GM12878 (cell line): ENCODE measurements around the gene IRF1. TPM values are rescaled to one million over a fixed set of nuclear protein-coding genes. Genes with fewer than 3 reads are reported as not detected.

Source experiments
- ATAC-seq: fragments of 200-7000 bp; cut with Tn5 transposase; 3 replicates; pipeline ENCODE4 v1.9.1; 2020; ENCODE audit warnings: mild to moderate bottlenecking, moderate library complexity
- BruUV-seq: library from RNA; stranded (reverse); fragments of 400-500 nt; replicated peaks from 2 replicates; lab custom pipeline; 2021; lab: Mats Ljungman, UMichigan
- CTCF ChIA-PET: fragments of 300-600 bp; sonication (Branson Sonifier 250); formaldehyde crosslinking; extraction: SDS; loops from one replicate; lab custom pipeline; 2021; ENCODE audit warnings: inconsistent platforms; lab: Yijun Ruan, JAX
- POLR2A ChIA-PET: fragments of 350-600 bp; formaldehyde crosslinking; extraction: SDS; loops from one replicate; lab custom pipeline; 2021; ENCODE audit warnings: inconsistent platforms; lab: Charles Lee
- RAD21 ChIA-PET: fragments of 300-600 bp; sonication (Branson Sonifier 250); formaldehyde crosslinking; loops from one replicate; lab custom pipeline; 2023; ENCODE audit warnings: antibody characterized with exemption; ENCODE audit not compliant: unreplicated experiment; lab: Charles Lee
- SMC1A ChIA-PET: fragments of 300-600 bp; sonication (Branson Sonifier 250); formaldehyde crosslinking; loops from one replicate; lab custom pipeline; 2023; ENCODE audit not compliant: unreplicated experiment, uncharacterized antibody; lab: Charles Lee
- DNase-seq: peaks from one replicate; pipeline ENCODE4 v3.0.0-alpha.2; 2011; ENCODE audit warnings: low read depth, low spot score
- FAIRE-seq: peaks from 3 replicates; lab custom pipeline; 2011; peaks lifted over from hg19 to GRCh38; lab: Jason Lieb, UNC
- H2AFZ ChIP-seq: 2 replicates; pipeline ENCODE4 v1.6.0; 2011; ENCODE audit warnings: low read depth, low read length, control low read depth; ENCODE audit not compliant: control insufficient read depth
- H3K27ac ChIP-seq: 2 replicates; pipeline ENCODE4 v1.5.1; 2011; ENCODE audit warnings: control low read depth; ENCODE audit not compliant: control insufficient read depth, insufficient read depth
- H3K27me3 ChIP-seq, 2 experiments: replicated peaks in 1 of 2; 2 replicates each; pipeline versions ENCODE4 v1.6.0 to v1.6.1; 2011; ENCODE audit warnings: low read length in 1 of 2; ENCODE audit not compliant: control insufficient read depth in 2 of 2, insufficient read depth in 2 of 2
- H3K36me3 ChIP-seq, 2 experiments: 2 replicates each; pipeline ENCODE4 v1.5.1; 2011; ENCODE audit warnings: low read length in 1 of 2; ENCODE audit not compliant: control insufficient read depth in 2 of 2, insufficient read depth in 2 of 2
- H3K4me1 ChIP-seq: 2 replicates; pipeline ENCODE4 v1.6.1; 2011; ENCODE audit warnings: mild to moderate bottlenecking, low read length, moderate library complexity, mixed read lengths; ENCODE audit not compliant: control insufficient read depth, insufficient read depth
- H3K4me2 ChIP-seq: 2 replicates; pipeline ENCODE4 v1.6.0; 2011; ENCODE audit warnings: control low read depth; ENCODE audit not compliant: control insufficient read depth, insufficient read depth
- H3K4me3 ChIP-seq: fragments of 200-600 bp; sonication (generic); 2 replicates; pipeline ENCODE4 v1.5.1; 2016
- H3K79me2 ChIP-seq: 2 replicates; pipeline ENCODE4 v1.6.0; 2011; ENCODE audit warnings: low read length; ENCODE audit not compliant: control insufficient read depth, insufficient read depth
- H3K9ac ChIP-seq: 2 replicates; pipeline ENCODE4 v1.8.0; 2011; ENCODE audit warnings: low read length, control low read depth, mixed read lengths; ENCODE audit not compliant: control insufficient read depth, insufficient read depth
- H3K9me3 ChIP-seq: replicated peaks from 3 replicates; pipeline ENCODE4 v1.5.1; 2011; ENCODE audit warnings: mild to moderate bottlenecking, low read length; ENCODE audit not compliant: control insufficient read depth, insufficient read depth
- H4K20me1 ChIP-seq: 2 replicates; pipeline ENCODE4 v1.6.0; 2011; ENCODE audit not compliant: control insufficient read depth, insufficient read depth
- BRCA1 ChIP-seq: IDR thresholded peaks from 2 replicates; pipeline ENCODE4 v1.6.1; 2011; ENCODE audit warnings: low read depth, low read length, improper control_type of control experiment
- ETV6 ChIP-seq, 2 experiments: fragments of 450-650 bp in 1 of 2; IDR thresholded peaks in 1 of 2; conservative IDR thresholded peaks in 1 of 2; 2 replicates each; pipeline ENCODE4 v1.6.1; 2014; ENCODE audit warnings: antibody characterized with exemption in 1 of 2, borderline replicate concordance in 1 of 2, low read depth in 1 of 2, mild to moderate bottlenecking in 1 of 2, moderate library complexity in 1 of 2
- NRF1 ChIP-seq: conservative IDR thresholded peaks from 2 replicates; pipeline ENCODE4 v1.6.1; 2011; ENCODE audit warnings: mild to moderate bottlenecking, low read depth, low read length, improper control_type of control experiment
- SMAD1 ChIP-seq: fragments of 450-650 bp; IDR thresholded peaks from 2 replicates; pipeline ENCODE4 v1.6.1; 2018; ENCODE audit warnings: mild to moderate bottlenecking, low read depth; ENCODE audit not compliant: partially characterized antibody
- WGBS: methylation state at CpG from one replicate; pipeline ENCODE4 v1.1.6; 2016; ENCODE audit warnings: low lambda C conversion rate; ENCODE audit not compliant: insufficient replicate concordance, insufficient coverage; ENCODE audit errors: missing lambda C conversion rate; 5-methylcytosine and 5-hydroxymethylcytosine counted together
- in situ Hi-C: fragments of 300-500 bp; cut with MboI; formaldehyde crosslinking; loops from 9 replicates; pipeline ENCODE4 v1.14.3; 2018; ENCODE audit warnings: mixed read lengths
- intact Hi-C: fragments of 100-400 bp; cut with micrococcal nuclease; formaldehyde crosslinking; loops from one replicate; pipeline ENCODE4 v1.14.2; 2022; ENCODE audit not compliant: unreplicated experiment
- polyA plus RNA-seq, 11 experiments: library from polyadenylated mRNA; depleted of rRNA in 4 of 11; unstranded in 6 of 11; stranded (reverse) in 5 of 11; fragments of >200 nt; fragmentation: Nextera tagmentation in 4 of 11; fragmentation: Illumina TruSeq in 1 of 11; extraction: Ambion mirVana in 4 of 11; extraction: Trizol in 1 of 11; gene quantifications; 1 replicate in 1 of 11; 2 replicates in 10 of 11; pipeline versions ENCODE4 v1.2.1 to v1.2.3, GENCODE V29; 2011 to 2016; ENCODE audit warnings: inconsistent platforms in 2 of 11, missing spikeins in 2 of 11, low read depth in 1 of 11
- total RNA-seq, 4 experiments: library from RNA; depleted of rRNA in 3 of 4; stranded (reverse); fragments of >200 nt in 3 of 4; fragmentation: Illumina TruSeq in 1 of 4; extraction: Trizol in 1 of 4; gene quantifications; 2 replicates each; pipeline versions ENCODE4 v1.2.1 to v1.2.3, GENCODE V29; 2013 to 2021
- TF ChIP-seq, protein P1 (sequence below): IDR thresholded peaks from 2 replicates; pipeline ENCODE4 v1.6.1; 2012; ENCODE audit warnings: improper control_type of control experiment, low read depth, low read length; ENCODE audit not compliant: insufficient replicate concordance
- TF ChIP-seq, protein P2 (sequence below): fragments of 150-350 bp; IDR thresholded peaks from 2 replicates; pipeline ENCODE4 v1.6.1; 2016; ENCODE audit warnings: low read depth, low read length
- TF ChIP-seq, protein P3 (sequence below): fragments of 450-650 bp; IDR thresholded peaks from 2 replicates; pipeline ENCODE4 v1.6.1; 2016; ENCODE audit warnings: mild to moderate bottlenecking, moderate library complexity, borderline replicate concordance

Gene IRF1
- total and polyA plus RNA-seq, 10 of the 15 experiments (the other 5 are each of a cell fraction or from before 2014, with no cell fraction given), result 6.9 to 68.0 (median 49.6) TPM

DNA sequence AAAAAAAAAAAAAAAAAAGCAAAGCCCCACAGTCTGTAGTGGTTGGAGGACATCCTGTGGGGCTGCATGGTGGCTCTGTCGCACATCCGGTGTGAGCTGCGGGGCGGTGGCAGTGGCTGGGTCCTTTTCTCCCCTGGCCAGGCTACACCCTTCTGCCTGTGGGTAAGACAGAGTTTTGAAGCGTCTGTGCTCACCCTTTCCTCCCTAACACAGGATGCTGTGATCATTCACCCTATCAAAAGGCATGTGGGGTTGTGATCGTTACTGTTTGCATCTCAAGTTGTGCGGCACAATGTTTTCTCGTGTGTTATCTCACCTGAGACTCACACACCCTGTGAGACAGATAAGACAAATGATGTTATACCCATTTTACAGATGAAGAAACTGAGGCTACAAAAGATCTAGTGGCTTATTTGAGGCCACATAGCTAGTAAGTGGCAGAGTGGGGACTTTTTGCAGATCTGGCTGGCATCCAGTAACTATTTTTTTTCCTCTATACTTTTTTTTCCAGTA is 17.5 kb downstream of the IRF1 start:
- CTCF ChIA-PET, result interaction anchor here (0.7 to 12.8 kb wide), 6 partner anchors 16 to 87 kb away, joined by 3 to 139 read pairs (median 5); no protein-coding TSS in a partner anchor
- peak; percentile 84 for ATAC-seq
- no peaks in the 10 kb centered on the region for H3K27me3 ChIP-seq
- no peaks in the 10 kb centered on the region; the same call in 1 of the 2 replicates for H3K79me2 ChIP-seq
- POLR2A ChIA-PET, result interaction anchor here (0.6 to 16.7 kb wide), 7 partner anchors 7 to 563 kb away, joined by 3 to 178 read pairs (median 4); partner anchors contain the start of gene IRF1
- in situ Hi-C loops (loop anchor here (5.0 kb wide), 1 partner anchor 51 kb away; no protein-coding TSS in a partner anchor), intact Hi-C loops (no loop called here)
- H3K4me3 ChIP-seq, result no peak overlapping the region
- no peak overlapping the region for H3K9ac ChIP-seq
- H3K27ac ChIP-seq, result peak overlapping the region; percentile 68
- H3K9me3 ChIP-seq, result no peaks in the 10 kb centered on the region
- RAD21 ChIA-PET, result interaction anchor here (1.0 to 2.7 kb wide), 3 partner anchors 16 to 17 kb away, joined by 4 to 6 read pairs (median 5); partner anchors contain the start of gene IRF1
- SMC1A ChIA-PET, result interaction anchor here (0.7 to 15.9 kb wide), 11 partner anchors 8 to 85 kb away, joined by 3 to 300 read pairs (median 5); no protein-coding TSS in a partner anchor
- peaks cover 0 to 6% of the 10 kb centered on the region in 2 experiments; a peak in 3 of 4 replicates for H3K36me3 ChIP-seq
- H2AFZ ChIP-seq, result peak overlapping the region; percentile 52
- WGBS, result 5% methylated on average over 8 of the region's 8 CpGs
- H4K20me1 ChIP-seq, result no peaks in the 10 kb centered on the region
- no TSS peak for BruUV-seq
- FAIRE-seq, result peak; percentile 52
- H3K4me2 ChIP-seq, result peak overlapping the region; percentile 63
- DNase-seq, result no peak
- peaks cover 38% of the 10 kb centered on the region for H3K4me1 ChIP-seq
- TF ChIP-seq NRF1, result no peak
- TF ChIP-seq, protein P1, sequence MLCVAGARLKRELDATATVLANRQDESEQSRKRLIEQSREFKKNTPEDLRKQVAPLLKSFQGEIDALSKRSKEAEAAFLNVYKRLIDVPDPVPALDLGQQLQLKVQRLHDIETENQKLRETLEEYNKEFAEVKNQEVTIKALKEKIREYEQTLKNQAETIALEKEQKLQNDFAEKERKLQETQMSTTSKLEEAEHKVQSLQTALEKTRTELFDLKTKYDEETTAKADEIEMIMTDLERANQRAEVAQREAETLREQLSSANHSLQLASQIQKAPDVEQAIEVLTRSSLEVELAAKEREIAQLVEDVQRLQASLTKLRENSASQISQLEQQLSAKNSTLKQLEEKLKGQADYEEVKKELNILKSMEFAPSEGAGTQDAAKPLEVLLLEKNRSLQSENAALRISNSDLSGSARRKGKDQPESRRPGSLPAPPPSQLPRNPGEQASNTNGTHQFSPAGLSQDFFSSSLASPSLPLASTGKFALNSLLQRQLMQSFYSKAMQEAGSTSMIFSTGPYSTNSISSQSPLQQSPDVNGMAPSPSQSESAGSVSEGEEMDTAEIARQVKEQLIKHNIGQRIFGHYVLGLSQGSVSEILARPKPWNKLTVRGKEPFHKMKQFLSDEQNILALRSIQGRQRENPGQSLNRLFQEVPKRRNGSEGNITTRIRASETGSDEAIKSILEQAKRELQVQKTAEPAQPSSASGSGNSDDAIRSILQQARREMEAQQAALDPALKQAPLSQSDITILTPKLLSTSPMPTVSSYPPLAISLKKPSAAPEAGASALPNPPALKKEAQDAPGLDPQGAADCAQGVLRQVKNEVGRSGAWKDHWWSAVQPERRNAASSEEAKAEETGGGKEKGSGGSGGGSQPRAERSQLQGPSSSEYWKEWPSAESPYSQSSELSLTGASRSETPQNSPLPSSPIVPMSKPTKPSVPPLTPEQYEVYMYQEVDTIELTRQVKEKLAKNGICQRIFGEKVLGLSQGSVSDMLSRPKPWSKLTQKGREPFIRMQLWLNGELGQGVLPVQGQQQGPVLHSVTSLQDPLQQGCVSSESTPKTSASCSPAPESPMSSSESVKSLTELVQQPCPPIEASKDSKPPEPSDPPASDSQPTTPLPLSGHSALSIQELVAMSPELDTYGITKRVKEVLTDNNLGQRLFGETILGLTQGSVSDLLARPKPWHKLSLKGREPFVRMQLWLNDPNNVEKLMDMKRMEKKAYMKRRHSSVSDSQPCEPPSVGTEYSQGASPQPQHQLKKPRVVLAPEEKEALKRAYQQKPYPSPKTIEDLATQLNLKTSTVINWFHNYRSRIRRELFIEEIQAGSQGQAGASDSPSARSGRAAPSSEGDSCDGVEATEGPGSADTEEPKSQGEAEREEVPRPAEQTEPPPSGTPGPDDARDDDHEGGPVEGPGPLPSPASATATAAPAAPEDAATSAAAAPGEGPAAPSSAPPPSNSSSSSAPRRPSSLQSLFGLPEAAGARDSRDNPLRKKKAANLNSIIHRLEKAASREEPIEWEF, result no peak
- TF ChIP-seq SMAD1, result no peak
- no peak for TF ChIP-seq BRCA1
- TF ChIP-seq, protein P2, sequence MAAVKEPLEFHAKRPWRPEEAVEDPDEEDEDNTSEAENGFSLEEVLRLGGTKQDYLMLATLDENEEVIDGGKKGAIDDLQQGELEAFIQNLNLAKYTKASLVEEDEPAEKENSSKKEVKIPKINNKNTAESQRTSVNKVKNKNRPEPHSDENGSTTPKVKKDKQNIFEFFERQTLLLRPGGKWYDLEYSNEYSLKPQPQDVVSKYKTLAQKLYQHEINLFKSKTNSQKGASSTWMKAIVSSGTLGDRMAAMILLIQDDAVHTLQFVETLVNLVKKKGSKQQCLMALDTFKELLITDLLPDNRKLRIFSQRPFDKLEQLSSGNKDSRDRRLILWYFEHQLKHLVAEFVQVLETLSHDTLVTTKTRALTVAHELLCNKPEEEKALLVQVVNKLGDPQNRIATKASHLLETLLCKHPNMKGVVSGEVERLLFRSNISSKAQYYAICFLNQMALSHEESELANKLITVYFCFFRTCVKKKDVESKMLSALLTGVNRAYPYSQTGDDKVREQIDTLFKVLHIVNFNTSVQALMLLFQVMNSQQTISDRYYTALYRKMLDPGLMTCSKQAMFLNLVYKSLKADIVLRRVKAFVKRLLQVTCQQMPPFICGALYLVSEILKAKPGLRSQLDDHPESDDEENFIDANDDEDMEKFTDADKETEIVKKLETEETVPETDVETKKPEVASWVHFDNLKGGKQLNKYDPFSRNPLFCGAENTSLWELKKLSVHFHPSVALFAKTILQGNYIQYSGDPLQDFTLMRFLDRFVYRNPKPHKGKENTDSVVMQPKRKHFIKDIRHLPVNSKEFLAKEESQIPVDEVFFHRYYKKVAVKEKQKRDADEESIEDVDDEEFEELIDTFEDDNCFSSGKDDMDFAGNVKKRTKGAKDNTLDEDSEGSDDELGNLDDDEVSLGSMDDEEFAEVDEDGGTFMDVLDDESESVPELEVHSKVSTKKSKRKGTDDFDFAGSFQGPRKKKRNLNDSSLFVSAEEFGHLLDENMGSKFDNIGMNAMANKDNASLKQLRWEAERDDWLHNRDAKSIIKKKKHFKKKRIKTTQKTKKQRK, result no peak
- TF ChIP-seq, protein P3, sequence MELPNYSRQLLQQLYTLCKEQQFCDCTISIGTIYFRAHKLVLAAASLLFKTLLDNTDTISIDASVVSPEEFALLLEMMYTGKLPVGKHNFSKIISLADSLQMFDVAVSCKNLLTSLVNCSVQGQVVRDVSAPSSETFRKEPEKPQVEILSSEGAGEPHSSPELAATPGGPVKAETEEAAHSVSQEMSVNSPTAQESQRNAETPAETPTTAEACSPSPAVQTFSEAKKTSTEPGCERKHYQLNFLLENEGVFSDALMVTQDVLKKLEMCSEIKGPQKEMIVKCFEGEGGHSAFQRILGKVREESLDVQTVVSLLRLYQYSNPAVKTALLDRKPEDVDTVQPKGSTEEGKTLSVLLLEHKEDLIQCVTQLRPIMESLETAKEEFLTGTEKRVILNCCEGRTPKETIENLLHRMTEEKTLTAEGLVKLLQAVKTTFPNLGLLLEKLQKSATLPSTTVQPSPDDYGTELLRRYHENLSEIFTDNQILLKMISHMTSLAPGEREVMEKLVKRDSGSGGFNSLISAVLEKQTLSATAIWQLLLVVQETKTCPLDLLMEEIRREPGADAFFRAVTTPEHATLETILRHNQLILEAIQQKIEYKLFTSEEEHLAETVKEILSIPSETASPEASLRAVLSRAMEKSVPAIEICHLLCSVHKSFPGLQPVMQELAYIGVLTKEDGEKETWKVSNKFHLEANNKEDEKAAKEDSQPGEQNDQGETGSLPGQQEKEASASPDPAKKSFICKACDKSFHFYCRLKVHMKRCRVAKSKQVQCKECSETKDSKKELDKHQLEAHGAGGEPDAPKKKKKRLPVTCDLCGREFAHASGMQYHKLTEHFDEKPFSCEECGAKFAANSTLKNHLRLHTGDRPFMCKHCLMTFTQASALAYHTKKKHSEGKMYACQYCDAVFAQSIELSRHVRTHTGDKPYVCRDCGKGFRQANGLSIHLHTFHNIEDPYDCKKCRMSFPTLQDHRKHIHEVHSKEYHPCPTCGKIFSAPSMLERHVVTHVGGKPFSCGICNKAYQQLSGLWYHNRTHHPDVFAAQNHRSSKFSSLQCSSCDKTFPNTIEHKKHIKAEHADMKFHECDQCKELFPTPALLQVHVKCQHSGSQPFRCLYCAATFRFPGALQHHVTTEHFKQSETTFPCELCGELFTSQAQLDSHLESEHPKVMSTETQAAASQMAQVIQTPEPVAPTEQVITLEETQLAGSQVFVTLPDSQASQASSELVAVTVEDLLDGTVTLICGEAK, result no peak
- TF ChIP-seq ETV6 (conservative IDR thresholded peaks at IDR 0.05 in 1 of 2, IDR thresholded peaks at IDR 0.05 in 1 of 2; ENCODE audit: borderline replicate concordance in 1 of 2, low read depth in 1 of 2), result no peak
